HEK293 (cell line): ENCODE measurements around the gene ADAD1.

Experiments used
- CTCF ChIA-PET: fragments of 350-600 bp; formaldehyde crosslinking; extraction: SDS; loops from one replicate; lab custom pipeline; 2021; ENCODE audit warnings: antibody characterized with exemption; lab: Yijun Ruan, JAX
- POLR2A ChIA-PET: fragments of 300-600 bp; formaldehyde crosslinking; extraction: SDS; loops from one replicate; lab custom pipeline; 2020; ENCODE audit warnings: antibody characterized with exemption, inconsistent platforms; lab: Yijun Ruan, JAX
- H3K27ac ChIP-seq: fragments of 200-500 bp; sonication (Bioruptor generic); 2 replicates; pipeline ENCODE4 v1.5.1; 2014; ENCODE audit warnings: low read depth, low read length, control low read depth, inconsistent platforms; ENCODE audit errors: extremely low read depth
- H3K36me3 ChIP-seq, 2 experiments: fragments of 200-500 bp in 1 of 2; sonication (Bioruptor generic) in 1 of 2; 1 replicate in 1 of 2; 2 replicates in 1 of 2; pipeline ENCODE4 v1.5.1; 2014 to 2017; ENCODE audit warnings: inconsistent platforms in 2 of 2, low read length in 2 of 2; ENCODE audit not compliant: control insufficient read depth in 2 of 2, insufficient read depth in 1 of 2
- H3K4me1 ChIP-seq: fragments of 200-500 bp; sonication (Bioruptor generic); 2 replicates; pipeline ENCODE4 v1.5.1; 2014; ENCODE audit warnings: mild to moderate bottlenecking, low read length, inconsistent platforms; ENCODE audit not compliant: control insufficient read depth, insufficient read depth
- H3K4me3 ChIP-seq: 2 replicates; pipeline ENCODE4 v1.5.1; 2011; ENCODE audit warnings: low read depth, mild to moderate bottlenecking, control low read depth, low read length, moderate library complexity
- H3K9me3 ChIP-seq: fragments of 200-500 bp; sonication (Bioruptor generic); 2 replicates; pipeline ENCODE4 v1.5.1; 2014; ENCODE audit warnings: low read depth, low read length, inconsistent platforms; ENCODE audit not compliant: control insufficient read depth, insufficient read depth
- CTCF ChIP-seq: fragments of 450-650 bp; formaldehyde crosslinking; IDR thresholded peaks from 2 replicates; pipeline ENCODE4 v1.5.1; 2016; ENCODE audit warnings: missing biosample characterization, missing genetic modification characterization
- GLI4 ChIP-seq: fragments of 450-650 bp; formaldehyde crosslinking; IDR thresholded peaks from 2 replicates; pipeline ENCODE4 v1.5.1; 2016; ENCODE audit warnings: missing biosample characterization, missing genetic modification characterization
- HOXD13 ChIP-seq: sonication (generic); formaldehyde crosslinking; IDR thresholded peaks from 2 replicates; pipeline ENCODE4 v1.8.0; 2022; ENCODE audit warnings: missing genetic modification reagents, borderline replicate concordance
- MEIS1 ChIP-seq: sonication (generic); formaldehyde crosslinking; IDR thresholded peaks from 2 replicates; pipeline ENCODE4 v1.8.1; 2022; ENCODE audit warnings: missing genetic modification reagents, mild to moderate bottlenecking, borderline replicate concordance
- MZF1 ChIP-seq: fragments of 450-650 bp; formaldehyde crosslinking; IDR thresholded peaks from 2 replicates; pipeline ENCODE4 v1.5.1; 2017; ENCODE audit warnings: missing biosample characterization, missing genetic modification characterization, borderline replicate concordance
- SCRT2 ChIP-seq: fragments of 450-650 bp; formaldehyde crosslinking; IDR thresholded peaks from 2 replicates; pipeline ENCODE4 v1.5.1; 2016; ENCODE audit warnings: missing biosample characterization, missing genetic modification characterization
- TCF7L2 ChIP-seq: IDR thresholded peaks from 2 replicates; pipeline ENCODE4 v1.6.1; 2011; ENCODE audit warnings: low read depth, mild to moderate bottlenecking, inconsistent platforms, low read length, moderate library complexity, borderline replicate concordance
- ZBTB44 ChIP-seq: fragments of 450-650 bp; IDR thresholded peaks from 2 replicates; pipeline ENCODE4 v1.5.1; 2018; ENCODE audit warnings: missing biosample characterization, mild to moderate bottlenecking, missing genetic modification characterization
- ZNF140 ChIP-seq: fragments of 450-650 bp; formaldehyde crosslinking; IDR thresholded peaks from 2 replicates; pipeline ENCODE4 v1.5.1; 2016; ENCODE audit warnings: missing biosample characterization, missing genetic modification characterization
- ZNF394 ChIP-seq: fragments of 450-650 bp; formaldehyde crosslinking; IDR thresholded peaks from 2 replicates; pipeline ENCODE4 v1.5.1; 2016; ENCODE audit warnings: missing biosample characterization, missing genetic modification characterization, mild to moderate bottlenecking, moderate library complexity, borderline replicate concordance
- ZNF449 ChIP-seq: fragments of 450-650 bp; formaldehyde crosslinking; IDR thresholded peaks from 2 replicates; pipeline ENCODE4 v1.5.1; 2017; ENCODE audit warnings: missing biosample characterization, mild to moderate bottlenecking, missing genetic modification characterization, moderate library complexity
- ZNF501 ChIP-seq: fragments of 450-650 bp; formaldehyde crosslinking; IDR thresholded peaks from 2 replicates; pipeline ENCODE4 v1.5.1; 2016; ENCODE audit warnings: missing biosample characterization, missing genetic modification characterization
- ZNF530 ChIP-seq: fragments of 450-650 bp; formaldehyde crosslinking; IDR thresholded peaks from 2 replicates; pipeline ENCODE4 v1.5.1; 2016; ENCODE audit warnings: low read depth, missing biosample characterization, missing genetic modification characterization
- ZNF692 ChIP-seq: fragments of 450-650 bp; formaldehyde crosslinking; IDR thresholded peaks from 2 replicates; pipeline ENCODE4 v1.5.1; 2016; ENCODE audit warnings: missing biosample characterization, missing genetic modification characterization
- ZNF837 ChIP-seq: fragments of 450-650 bp; formaldehyde crosslinking; IDR thresholded peaks from 2 replicates; pipeline ENCODE4 v1.5.1; 2016; ENCODE audit warnings: missing biosample characterization, missing genetic modification characterization

ADAD1 gene

GRCh38 chr4:122456231-122457116 lies 77.7 kb downstream of the ADAD1 start, which contains the start of gene IL2 (continued):
- TF ChIP-seq ZNF692 (tag by site-specific recombination) (no peak), ZBTB44 (tag by site-specific recombination) (no peak), TCF7L2 (no peak)

- Histone ChIP-seq H3K4me3 (peak overlapping the region; percentile 15), H3K4me1 (no peaks in the 10 kb centered on the region), H3K27ac (no peak overlapping the region), H3K36me3 (no peaks in the 10 kb centered on the region), H3K9me3 (no peaks in the 10 kb centered on the region)
- ChIA-PET POLR2A (no interaction called here), CTCF (interaction anchor here (1.1 kb wide), 1 partner anchor 119 kb away, joined by 3 read pairs; no protein-coding TSS in a partner anchor)
- TF ChIP-seq ZNF394 (no peak), ZNF449 (no peak), TCF7L2 (no peak), ZNF501 (tag by site-specific recombination) (no peak), CTCF (tag by site-specific recombination) (no peak), MZF1 (tag by site-specific recombination) (no peak), SCRT2 (tag by site-specific recombination) (no peak), HOXD13 (CRISPR knock-in tag) (no peak), ZNF837 (tag by site-specific recombination) (no peak), MEIS1 (CRISPR knock-in tag) (no peak), GLI4 (tag by site-specific recombination) (no peak)
Measured at GRCh38 chr4:122458625-122459024, 79.8 kb downstream of the ADAD1 start.

GRCh38 chr4:122469457-122469856 lies 90.6 kb downstream of the ADAD1 start:
- no peak overlapping the region for H3K27ac ChIP-seq
- ChIA-PET POLR2A (no interaction called here), CTCF (interaction anchor here (0.6 kb wide), 1 partner anchor 41 kb away, joined by 3 read pairs; no protein-coding TSS in a partner anchor)
- no peaks in the 10 kb centered on the region for H3K4me1 ChIP-seq
- H3K4me3 ChIP-seq, result no peak overlapping the region
- no peaks in the 10 kb centered on the region for H3K9me3 ChIP-seq
- TF ChIP-seq ZNF530 (tag by site-specific recombination) (no peak), ZNF140 (tag by site-specific recombination) (no peak)
- no peaks in the 10 kb centered on the region for H3K36me3 ChIP-seq
